Measurements from ENCODE around the gene MEGF11.

- TF ChIP-seq CTCF (IDR thresholded peaks at IDR 0.05; ENCODE audit: low read depth, low read length) = no peak
- no peak for TF ChIP-seq EZH2phosphoT487 (IDR thresholded peaks at IDR 0.05; ENCODE audit: low read depth)
These were observed 17.4 kb upstream of the MEGF11 start for GRCh38 chr15:66270932-66271331.

Measured in OCI-LY3 (cell line).